A673 (cell line): ENCODE measurements around the gene TUBA4B. TPM values are rescaled to one million over a fixed set of nuclear protein-coding genes. Genes with fewer than 3 reads are reported as not detected.

Experiments used
- BruUV-seq: library from RNA; stranded (reverse); fragments of 400-500 nt; replicated peaks from 2 replicates; lab custom pipeline; 2021; lab: Mats Ljungman, UMichigan
- CTCF ChIA-PET: fragments of 300-600 bp; sonication (Branson Sonifier 250); formaldehyde crosslinking; loops from one replicate; lab custom pipeline; 2022; ENCODE audit warnings: antibody characterized with exemption; lab: Charles Lee
- POLR2A ChIA-PET: fragments of 300-600 bp; sonication (Branson Sonifier 250); formaldehyde crosslinking; loops from one replicate; lab custom pipeline; 2022; ENCODE audit warnings: antibody characterized with exemption; ENCODE audit not compliant: low non-redundant PET; lab: Charles Lee
- DNase-seq: peaks from one replicate; pipeline ENCODE4 v3.0.0-alpha.2; 2015; ENCODE audit warnings: low spot score
- H3K27ac ChIP-seq: fragments of 200-600 bp; sonication (generic); 2 replicates; pipeline ENCODE4 v1.5.1; 2016; ENCODE audit warnings: mixed run types, low read depth, mild to moderate bottlenecking, mixed read lengths, antibody characterized with exemption, low read length; ENCODE audit not compliant: poor library complexity, severe bottlenecking
- H3K27me3 ChIP-seq: fragments of 200-600 bp; sonication (generic); replicated peaks from 2 replicates; pipeline ENCODE4 v1.6.1; 2017; ENCODE audit warnings: mixed run types, low read depth, mild to moderate bottlenecking, mixed read lengths, antibody characterized with exemption, low read length; ENCODE audit not compliant: insufficient read depth, poor library complexity
- H3K36me3 ChIP-seq: fragments of 200-600 bp; sonication (generic); 2 replicates; pipeline ENCODE4 v1.6.1; 2016; ENCODE audit warnings: mixed run types, mild to moderate bottlenecking, mixed read lengths, antibody characterized with exemption, low read length; ENCODE audit not compliant: insufficient read depth, poor library complexity, severe bottlenecking
- H3K4me1 ChIP-seq: fragments of 200-600 bp; sonication (generic); 2 replicates; pipeline ENCODE4 v1.6.1; 2017; ENCODE audit warnings: mixed run types, mild to moderate bottlenecking, mixed read lengths, antibody characterized with exemption, low read length; ENCODE audit not compliant: insufficient read depth, poor library complexity, severe bottlenecking
- H3K4me3 ChIP-seq: fragments of 200-600 bp; sonication (generic); 2 replicates; pipeline ENCODE4 v1.5.1; 2016; ENCODE audit warnings: low read depth, mixed run types, mild to moderate bottlenecking, mixed read lengths, low read length; ENCODE audit not compliant: poor library complexity, severe bottlenecking
- H3K9me3 ChIP-seq: fragments of 200-600 bp; sonication (generic); 2 replicates; pipeline ENCODE4 v1.6.1; 2016; ENCODE audit warnings: mixed run types, low read depth, mild to moderate bottlenecking, mixed read lengths, antibody characterized with exemption, low read length; ENCODE audit not compliant: poor library complexity, severe bottlenecking
- EZH2 ChIP-seq: fragments of 200-600 bp; sonication (generic); IDR thresholded peaks from 2 replicates; pipeline ENCODE4 v1.6.1; 2017; ENCODE audit warnings: borderline replicate concordance, low read depth, mild to moderate bottlenecking, mixed read lengths, antibody characterized with exemption, low read length; ENCODE audit not compliant: poor library complexity, severe bottlenecking
- intact Hi-C: fragments of 100-400 bp; cut with micrococcal nuclease; formaldehyde crosslinking; loops from one replicate; pipeline ENCODE4 v1.10.0; 2022; ENCODE audit not compliant: unreplicated experiment
- total RNA-seq: library from RNA; stranded (reverse); gene quantifications from 2 replicates; pipeline ENCODE4 v1.2.3, GENCODE V29; 2021
- TF ChIP-seq, protein P1 (sequence below): fragments of 300-800, 200-600 bp; sonication (generic); conservative IDR thresholded peaks from 2 replicates; pipeline ENCODE4 v1.5.1; 2017; ENCODE audit warnings: low read depth, mild to moderate bottlenecking, antibody characterized with exemption, low read length, moderate library complexity, mixed read lengths

The TUBA4B gene
- total RNA-seq, 1 experiment from 2014 or later = not detected

DNA sequence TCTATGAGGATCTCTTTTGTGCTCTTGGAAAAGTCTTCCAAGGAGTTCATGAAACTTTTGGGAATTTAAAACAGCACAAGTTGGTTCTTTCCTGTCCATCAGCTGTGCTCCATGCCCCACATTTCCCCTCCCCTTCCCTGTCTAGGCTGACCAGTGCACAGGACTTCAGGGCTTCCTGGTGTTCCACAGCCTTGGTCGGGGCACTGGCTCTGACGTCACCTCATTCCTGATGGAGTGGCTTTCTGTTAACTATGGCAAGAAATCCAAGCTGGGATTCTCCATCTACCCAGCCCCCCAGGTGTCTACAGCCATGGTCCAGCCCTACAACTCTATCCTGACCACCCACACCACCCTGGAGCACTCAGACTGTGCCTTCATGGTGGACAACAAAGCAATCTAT, 18.0 kb downstream of the TUBA4B start:
- Histone ChIP-seq H3K9me3 (no peaks in the 10 kb centered on the region), H3K4me3 (no peak overlapping the region), H3K27me3 (no peaks in the 10 kb centered on the region), H3K4me1 (no peaks in the 10 kb centered on the region), H3K36me3 (no peaks in the 10 kb centered on the region), H3K27ac (no peak overlapping the region)
- TF ChIP-seq EZH2 = no peak
- TF ChIP-seq, protein P1, sequence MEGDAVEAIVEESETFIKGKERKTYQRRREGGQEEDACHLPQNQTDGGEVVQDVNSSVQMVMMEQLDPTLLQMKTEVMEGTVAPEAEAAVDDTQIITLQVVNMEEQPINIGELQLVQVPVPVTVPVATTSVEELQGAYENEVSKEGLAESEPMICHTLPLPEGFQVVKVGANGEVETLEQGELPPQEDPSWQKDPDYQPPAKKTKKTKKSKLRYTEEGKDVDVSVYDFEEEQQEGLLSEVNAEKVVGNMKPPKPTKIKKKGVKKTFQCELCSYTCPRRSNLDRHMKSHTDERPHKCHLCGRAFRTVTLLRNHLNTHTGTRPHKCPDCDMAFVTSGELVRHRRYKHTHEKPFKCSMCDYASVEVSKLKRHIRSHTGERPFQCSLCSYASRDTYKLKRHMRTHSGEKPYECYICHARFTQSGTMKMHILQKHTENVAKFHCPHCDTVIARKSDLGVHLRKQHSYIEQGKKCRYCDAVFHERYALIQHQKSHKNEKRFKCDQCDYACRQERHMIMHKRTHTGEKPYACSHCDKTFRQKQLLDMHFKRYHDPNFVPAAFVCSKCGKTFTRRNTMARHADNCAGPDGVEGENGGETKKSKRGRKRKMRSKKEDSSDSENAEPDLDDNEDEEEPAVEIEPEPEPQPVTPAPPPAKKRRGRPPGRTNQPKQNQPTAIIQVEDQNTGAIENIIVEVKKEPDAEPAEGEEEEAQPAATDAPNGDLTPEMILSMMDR = no peak
- ChIA-PET CTCF (no interaction called here), POLR2A (no interaction called here)
- intact Hi-C loops = no loop called here
- no TSS peak for BruUV-seq
- no peak for DNase-seq

DNA sequence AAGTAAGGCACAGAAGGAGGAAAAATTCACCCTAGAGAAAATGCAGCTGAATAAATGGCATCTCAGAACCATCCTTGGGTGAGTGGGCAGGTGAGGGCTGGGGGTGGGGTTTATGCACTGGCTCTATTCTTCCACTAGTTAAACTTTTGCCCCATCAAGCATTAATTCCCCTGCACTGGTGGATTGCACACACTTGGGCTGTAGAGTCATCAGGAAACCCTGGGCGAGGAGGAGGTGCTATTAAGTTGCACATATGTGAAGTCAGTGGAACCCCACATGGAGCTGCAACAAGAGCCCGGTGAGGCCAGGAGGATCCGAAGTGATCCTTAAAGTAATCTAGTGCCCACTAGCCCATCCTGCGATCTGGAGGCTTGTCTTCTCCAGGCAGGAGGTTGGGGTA, 19.3 kb downstream of the TUBA4B start:
- Histone ChIP-seq H3K36me3 (no peaks in the 10 kb centered on the region), H3K27ac (no peak overlapping the region), H3K4me3 (no peak overlapping the region), H3K9me3 (no peaks in the 10 kb centered on the region), H3K4me1 (no peaks in the 10 kb centered on the region), H3K27me3 (no peaks in the 10 kb centered on the region)
- DNase-seq = no peak
- intact Hi-C loops = no loop called here
- TF ChIP-seq, protein P1 = no peak
- TF ChIP-seq EZH2 = no peak
- ChIA-PET CTCF (no interaction called here), POLR2A (no interaction called here)
- BruUV-seq = no TSS peak

DNA sequence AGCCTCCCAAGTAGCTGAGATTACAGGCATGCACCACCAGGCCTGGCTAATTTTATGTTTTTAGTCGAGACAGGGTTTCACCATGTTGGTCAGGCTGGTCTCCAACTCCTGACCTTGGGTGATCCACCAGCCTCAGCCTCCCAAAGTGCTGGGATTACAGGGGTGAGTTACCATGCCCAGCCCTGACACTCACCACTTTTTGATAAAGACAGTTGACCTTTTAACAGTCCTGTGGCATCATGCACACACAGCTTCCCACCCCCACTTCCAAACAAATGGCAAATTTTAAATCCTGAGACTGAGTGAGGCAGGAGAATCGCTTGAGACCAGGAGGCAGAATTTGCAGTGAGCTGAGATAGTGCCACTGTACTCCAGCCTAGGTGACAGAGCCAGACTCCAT, 20.0 kb downstream of the TUBA4B start:
- H3K36me3 ChIP-seq = no peaks in the 10 kb centered on the region
- H3K4me3 ChIP-seq = no peak overlapping the region
- H3K4me1 ChIP-seq = peaks cover 3% of the 10 kb centered on the region
- H3K9me3 ChIP-seq = no peaks in the 10 kb centered on the region
- ChIA-PET POLR2A (no interaction called here), CTCF (no interaction called here)
- H3K27ac ChIP-seq = no peak overlapping the region
- H3K27me3 ChIP-seq = no peaks in the 10 kb centered on the region
- BruUV-seq = no TSS peak
- intact Hi-C loops = no loop called here
- TF ChIP-seq EZH2 = no peak
- TF ChIP-seq, protein P1 = no peak
- no peak for DNase-seq
